ENCODE results near the gene MDH1. TPM values are rescaled to one million over a fixed set of nuclear protein-coding genes. Genes with fewer than 3 reads are reported as not detected.

The MDH1 gene
- total and polyA plus RNA-seq, 9 of the 15 experiments (the other 6 are each of a cell fraction or from before 2014, with no cell fraction given), result 191 to 1,225 (median 284) TPM

DNA sequence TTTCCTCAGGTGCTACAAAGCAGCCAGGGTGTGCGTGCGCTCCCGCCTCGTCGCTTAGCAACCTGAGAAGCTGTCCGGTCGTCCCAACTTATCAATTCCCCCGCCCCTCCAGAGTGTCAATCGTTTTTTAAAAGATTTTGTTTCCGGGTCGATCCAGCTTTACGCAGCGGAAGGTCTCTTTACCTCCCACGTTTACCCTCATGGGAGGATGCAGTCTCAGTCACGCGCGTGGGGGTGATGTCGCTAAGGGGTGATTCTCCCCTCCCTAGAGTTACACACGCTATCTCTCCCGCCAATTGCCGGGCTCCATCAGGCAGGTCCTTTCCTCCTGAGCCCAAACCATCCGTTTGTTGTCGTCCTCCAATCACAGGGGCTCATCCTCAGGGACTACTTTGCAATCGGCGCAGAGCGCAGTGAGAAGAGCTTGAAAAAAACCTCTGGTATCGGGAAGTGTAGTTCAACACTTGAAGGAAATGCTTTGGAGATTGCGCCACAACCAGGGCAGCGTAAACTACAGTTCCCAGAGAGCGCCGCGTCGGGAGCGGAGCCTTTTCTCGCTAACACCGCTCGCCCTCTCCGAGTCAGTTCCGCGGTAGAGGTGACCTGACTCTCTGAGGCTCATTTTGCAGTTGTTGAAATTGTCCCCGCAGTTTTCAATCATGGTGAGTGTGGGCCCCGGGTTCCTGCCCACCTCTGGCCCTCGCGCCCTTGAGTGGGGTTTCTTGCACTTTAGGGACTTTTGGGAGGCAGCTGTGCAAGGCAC, at the start of gene MDH1, which contains the start of gene WDPCP (continued):
- TF ChIP-seq ZNF57 (CRISPR knock-in tag; IDR thresholded peaks at IDR 0.05), result no peak
- TF ChIP-seq TEAD4 (IDR thresholded peaks at IDR 0.05; ENCODE audit: low read length), result no peak
- TF ChIP-seq TEAD4 (CRISPR knock-in tag; IDR thresholded peaks at IDR 0.05; ENCODE audit: borderline replicate concordance), result 0 out of 2 replicates have a peak, but pooled peaks have one; percentile 22
- TF ChIP-seq DIDO1 (tag; IDR thresholded peaks at IDR 0.05; ENCODE audit: low read depth), result peak; percentile 94
- no peak for TF ChIP-seq NUFIP1 (IDR thresholded peaks at IDR 0.05; ENCODE audit: partially characterized antibody)
- no peak for TF ChIP-seq SLC30A9 (CRISPR knock-in tag; IDR thresholded peaks at IDR 0.05)
- TF ChIP-seq, protein P1, sequence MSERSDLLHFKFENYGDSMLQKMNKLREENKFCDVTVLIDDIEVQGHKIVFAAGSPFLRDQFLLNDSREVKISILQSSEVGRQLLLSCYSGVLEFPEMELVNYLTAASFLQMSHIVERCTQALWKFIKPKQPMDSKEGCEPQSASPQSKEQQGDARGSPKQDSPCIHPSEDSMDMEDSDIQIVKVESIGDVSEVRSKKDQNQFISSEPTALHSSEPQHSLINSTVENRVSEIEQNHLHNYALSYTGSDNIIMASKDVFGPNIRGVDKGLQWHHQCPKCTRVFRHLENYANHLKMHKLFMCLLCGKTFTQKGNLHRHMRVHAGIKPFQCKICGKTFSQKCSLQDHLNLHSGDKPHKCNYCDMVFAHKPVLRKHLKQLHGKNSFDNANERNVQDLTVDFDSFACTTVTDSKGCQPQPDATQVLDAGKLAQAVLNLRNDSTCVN (CRISPR knock-in tag; IDR thresholded peaks at IDR 0.05), result no peak
- TF ChIP-seq NONO (IDR thresholded peaks at IDR 0.05; ENCODE audit: low read depth in 2 of 2, low read length in 1 of 2), result no peak; a peak in 1 of 4 replicates
- peak; percentile 61; the same call in 1 of the 2 replicates for TF ChIP-seq KLF13 (tag; IDR thresholded peaks at IDR 0.05; ENCODE audit: borderline replicate concordance, low read depth)
- TF ChIP-seq, protein P2, sequence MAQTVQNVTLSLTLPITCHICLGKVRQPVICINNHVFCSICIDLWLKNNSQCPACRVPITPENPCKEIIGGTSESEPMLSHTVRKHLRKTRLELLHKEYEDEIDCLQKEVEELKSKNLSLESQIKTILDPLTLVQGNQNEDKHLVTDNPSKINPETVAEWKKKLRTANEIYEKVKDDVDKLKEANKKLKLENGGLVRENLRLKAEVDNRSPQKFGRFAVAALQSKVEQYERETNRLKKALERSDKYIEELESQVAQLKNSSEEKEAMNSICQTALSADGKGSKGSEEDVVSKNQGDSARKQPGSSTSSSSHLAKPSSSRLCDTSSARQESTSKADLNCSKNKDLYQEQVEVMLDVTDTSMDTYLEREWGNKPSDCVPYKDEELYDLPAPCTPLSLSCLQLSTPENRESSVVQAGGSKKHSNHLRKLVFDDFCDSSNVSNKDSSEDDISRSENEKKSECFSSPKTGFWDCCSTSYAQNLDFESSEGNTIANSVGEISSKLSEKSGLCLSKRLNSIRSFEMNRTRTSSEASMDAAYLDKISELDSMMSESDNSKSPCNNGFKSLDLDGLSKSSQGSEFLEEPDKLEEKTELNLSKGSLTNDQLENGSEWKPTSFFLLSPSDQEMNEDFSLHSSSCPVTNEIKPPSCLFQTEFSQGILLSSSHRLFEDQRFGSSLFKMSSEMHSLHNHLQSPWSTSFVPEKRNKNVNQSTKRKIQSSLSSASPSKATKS (CRISPR knock-in tag; IDR thresholded peaks at IDR 0.05), result no peak
- no peak for TF ChIP-seq ZNF124 (CRISPR knock-in tag; IDR thresholded peaks at IDR 0.05)
- TF ChIP-seq ZNF165 (CRISPR knock-in tag; IDR thresholded peaks at IDR 0.05; ENCODE audit: borderline replicate concordance), result no peak
- TF ChIP-seq HLTF (IDR thresholded peaks at IDR 0.05), result 0 out of 2 replicates have a peak, but pooled peaks have one; percentile 71
- TF ChIP-seq ZFX (CRISPR knock-in tag; IDR thresholded peaks at IDR 0.05), result no peak
- TF ChIP-seq EWSR1 (IDR thresholded peaks at IDR 0.05; ENCODE audit: borderline replicate concordance, low read depth, partially characterized antibody), result no peak
- TF ChIP-seq SETDB1 (IDR thresholded peaks at IDR 0.05; ENCODE audit: low read length), result no peak
- TF ChIP-seq, protein P3, sequence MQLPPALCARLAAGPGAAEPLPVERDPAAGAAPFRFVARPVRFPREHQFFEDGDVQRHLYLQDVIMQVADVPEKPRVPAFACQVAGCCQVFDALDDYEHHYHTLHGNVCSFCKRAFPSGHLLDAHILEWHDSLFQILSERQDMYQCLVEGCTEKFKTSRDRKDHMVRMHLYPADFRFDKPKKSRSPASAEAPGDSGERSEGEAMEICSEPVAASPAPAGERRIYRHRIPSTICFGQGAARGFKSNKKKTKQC (CRISPR knock-in tag; IDR thresholded peaks at IDR 0.05), result no peak
- no peak for TF ChIP-seq NCOA4 (IDR thresholded peaks at IDR 0.05; ENCODE audit: partially characterized antibody)
- TF ChIP-seq ZC3H4 (CRISPR knock-in tag; IDR thresholded peaks at IDR 0.05; ENCODE audit: borderline replicate concordance), result no peak
- no peak for TF ChIP-seq CREBBP (IDR thresholded peaks at IDR 0.05; ENCODE audit: low read depth, low read length)
- TF ChIP-seq PHF8 (IDR thresholded peaks at IDR 0.05; ENCODE audit: borderline replicate concordance, low read length), result peak; percentile 87
- TF ChIP-seq TOE1 (IDR thresholded peaks at IDR 0.05; ENCODE audit: borderline replicate concordance), result peak; percentile 70
- TF ChIP-seq TOE1 (CRISPR knock-in tag; IDR thresholded peaks at IDR 0.05; ENCODE audit: borderline replicate concordance, low read depth), result no peak
- TF ChIP-seq PHB (CRISPR knock-in tag; IDR thresholded peaks at IDR 0.05), result no peak

Data from K562 (cell line).